GM10248 (cell line): ENCODE measurements around the gene DIP2B.
A peak's percentile ranks its signal among the peaks of the same experiment; 100 is the strongest.

Experiments
- CTCF ChIA-PET: fragments of 300-600 bp; sonication (Branson Sonifier 250); formaldehyde crosslinking; extraction: SDS; loops from one replicate; lab custom pipeline; 2021; ENCODE audit warnings: antibody characterized with exemption; lab: Yijun Ruan, JAX
- POLR2A ChIA-PET: fragments of 350-650 bp; sonication (Branson Sonifier 250); formaldehyde crosslinking; extraction: SDS; loops from one replicate; lab custom pipeline; 2020; ENCODE audit warnings: antibody characterized with exemption; lab: Yijun Ruan, JAX
- DNase-seq: peaks from one replicate; pipeline ENCODE4 v3.0.0; 2012; ENCODE audit errors: extremely low spot score
- TF ChIP-seq, protein P1 (sequence below): IDR thresholded peaks from 2 replicates; pipeline ENCODE4 v1.5.1; 2012; ENCODE audit warnings: mild to moderate bottlenecking, low read depth; ENCODE audit errors: extremely low read depth, missing control alignments, control extremely low read depth

Gene DIP2B

DNA sequence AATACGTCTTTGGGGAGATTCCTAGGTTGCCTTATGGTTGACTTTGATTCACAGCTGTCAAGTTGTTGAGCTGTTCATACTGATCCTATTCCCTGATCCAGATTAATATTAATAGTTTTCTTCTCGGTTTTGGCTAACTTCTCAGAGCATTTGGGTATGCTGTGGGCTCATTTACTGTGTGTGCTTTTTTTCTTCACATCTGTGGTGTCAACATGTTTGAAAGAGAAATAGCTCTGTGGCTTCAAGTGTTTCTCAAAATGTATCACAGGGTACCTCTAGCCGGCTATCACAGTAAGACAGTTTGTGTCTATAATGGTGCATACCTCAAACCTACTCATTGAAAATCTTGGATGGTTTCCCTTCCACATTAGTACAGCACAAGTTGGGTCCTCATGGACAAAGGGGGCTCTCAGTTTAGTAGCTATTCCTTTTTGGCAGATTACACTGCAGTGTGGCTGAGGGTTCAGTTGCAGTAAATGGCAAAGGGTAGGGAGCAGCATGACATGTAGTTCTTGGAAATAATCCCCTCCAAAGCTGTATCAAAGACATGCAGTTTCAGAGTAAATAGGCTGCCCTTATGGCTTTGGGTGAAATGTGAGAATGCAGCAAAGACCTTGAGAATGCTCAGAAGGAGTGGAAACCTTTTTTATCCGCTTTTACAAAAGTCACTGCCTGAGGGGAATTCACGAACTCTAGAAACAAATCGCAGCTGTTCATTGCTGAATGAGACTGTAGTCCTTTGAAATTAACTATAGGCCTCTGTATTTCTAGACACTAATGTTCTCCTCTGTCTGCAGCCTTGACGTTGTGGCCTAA lies 156.7 kb downstream of the DIP2B start:
- ChIA-PET POLR2A (interaction anchor here (0.8 kb wide), 1 partner anchor 103 kb away, joined by 3 read pairs; the partner anchor contains the start of gene ATF1), CTCF (interaction anchor here (0.7 to 2.5 kb wide), 9 partner anchors 14 to 157 kb away, joined by 3 to 12 read pairs (median 4); partner anchors contain the start of gene DIP2B)
- TF ChIP-seq, protein P1, sequence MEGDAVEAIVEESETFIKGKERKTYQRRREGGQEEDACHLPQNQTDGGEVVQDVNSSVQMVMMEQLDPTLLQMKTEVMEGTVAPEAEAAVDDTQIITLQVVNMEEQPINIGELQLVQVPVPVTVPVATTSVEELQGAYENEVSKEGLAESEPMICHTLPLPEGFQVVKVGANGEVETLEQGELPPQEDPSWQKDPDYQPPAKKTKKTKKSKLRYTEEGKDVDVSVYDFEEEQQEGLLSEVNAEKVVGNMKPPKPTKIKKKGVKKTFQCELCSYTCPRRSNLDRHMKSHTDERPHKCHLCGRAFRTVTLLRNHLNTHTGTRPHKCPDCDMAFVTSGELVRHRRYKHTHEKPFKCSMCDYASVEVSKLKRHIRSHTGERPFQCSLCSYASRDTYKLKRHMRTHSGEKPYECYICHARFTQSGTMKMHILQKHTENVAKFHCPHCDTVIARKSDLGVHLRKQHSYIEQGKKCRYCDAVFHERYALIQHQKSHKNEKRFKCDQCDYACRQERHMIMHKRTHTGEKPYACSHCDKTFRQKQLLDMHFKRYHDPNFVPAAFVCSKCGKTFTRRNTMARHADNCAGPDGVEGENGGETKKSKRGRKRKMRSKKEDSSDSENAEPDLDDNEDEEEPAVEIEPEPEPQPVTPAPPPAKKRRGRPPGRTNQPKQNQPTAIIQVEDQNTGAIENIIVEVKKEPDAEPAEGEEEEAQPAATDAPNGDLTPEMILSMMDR = no peak
- peak; percentile 41 for DNase-seq

GRCh38 chr12:50662116-50662510 lies 157.3 kb downstream of the DIP2B start:
- no peak for DNase-seq
- TF ChIP-seq, protein P1 = no peak
- ChIA-PET POLR2A (interaction anchor here (0.8 kb wide), 1 partner anchor 102 kb away, joined by 3 read pairs; the partner anchor contains the start of gene ATF1), CTCF (interaction anchor here (0.9 to 2.0 kb wide), 4 partner anchors 10 to 157 kb away, joined by 3 to 10 read pairs (median 6); partner anchors contain the start of gene DIP2B)

DNA sequence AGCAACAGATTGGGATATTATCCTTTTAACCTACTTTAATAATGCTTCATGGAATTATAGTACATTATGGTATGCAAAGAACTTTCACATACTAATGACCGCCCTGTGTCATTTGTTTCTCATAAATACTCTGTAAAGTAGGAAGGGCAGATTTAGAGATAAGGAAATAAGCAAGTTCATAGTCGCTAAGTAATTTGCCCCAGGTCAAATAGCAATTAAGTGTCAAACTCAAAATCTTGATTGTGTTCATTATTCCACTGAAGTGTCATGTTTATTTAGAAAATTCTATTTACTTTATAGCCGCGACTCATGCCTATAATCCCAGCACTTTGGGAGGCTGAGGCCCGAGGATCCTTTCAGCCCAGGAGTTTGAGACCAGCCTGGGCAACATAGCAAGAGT lies 160.4 kb downstream of the DIP2B start:
- POLR2A ChIA-PET = interaction anchor here (1.1 kb wide), 1 partner anchor 418 kb away, joined by 3 read pairs; the partner anchor contains the start of gene CSRNP2
- CTCF ChIA-PET = interaction anchor here (1.1 to 2.0 kb wide), 6 partner anchors 10 to 161 kb away, joined by 3 to 11 read pairs (median 4); partner anchors contain the start of gene DIP2B
- no peak for DNase-seq
- TF ChIP-seq, protein P1 = no peak

DNA sequence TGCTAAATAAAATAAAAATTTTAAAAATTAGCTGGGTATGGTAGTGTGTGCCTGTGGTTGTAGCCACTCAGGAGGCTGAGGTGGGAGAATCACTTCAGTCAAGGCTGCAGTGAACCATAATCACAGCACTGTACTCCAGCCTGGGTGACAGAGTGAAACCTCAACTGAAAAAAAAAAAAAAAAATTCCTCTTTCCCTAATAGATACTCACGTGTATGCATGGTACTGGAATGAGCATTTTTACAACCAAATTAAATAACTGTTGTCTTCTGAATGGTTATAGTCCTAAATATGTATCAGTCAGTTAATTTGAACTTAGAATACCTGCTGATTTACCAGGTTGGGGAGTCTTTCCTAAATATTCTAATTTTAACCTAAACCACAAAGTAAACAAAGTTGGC lies 160.8 kb downstream of the DIP2B start:
- TF ChIP-seq, protein P1 = no peak
- ChIA-PET POLR2A (no interaction called here), CTCF (interaction anchor here (1.7 to 2.0 kb wide), 2 partner anchors 9 to 161 kb away, joined by 4 to 11 read pairs; partner anchors contain the start of gene DIP2B)
- no peak for DNase-seq

GRCh38 chr12:50666023-50666422 lies 161.2 kb downstream of the DIP2B start:
- TF ChIP-seq, protein P1 = no peak
- POLR2A ChIA-PET = no interaction called here
- CTCF ChIA-PET = interaction anchor here (2.2 kb wide), 1 partner anchor 23 kb away, joined by 7 read pairs; no protein-coding TSS in a partner anchor
- no peak for DNase-seq

- TF ChIP-seq, protein P1 = no peak
- ChIA-PET CTCF (interaction anchor here (1.0 to 2.2 kb wide), 6 partner anchors 8 to 198 kb away, joined by 3 to 9 read pairs (median 4); no protein-coding TSS in a partner anchor), POLR2A (no interaction called here)
- DNase-seq = no peak
These were observed 167.4 kb downstream of the DIP2B start for GRCh38 chr12:50672158-50672557.
